GM23248 (cell line): ENCODE results near the gene EMC1. TPM values are rescaled to one million over a fixed set of nuclear protein-coding genes. Genes with fewer than 3 reads are reported as not detected.
"Not testable (repeated sequence)": the region's sequence is repeated elsewhere in the genome, so short reads cannot be mapped to it uniquely, and the experiment has no call there.

ENCODE experiments used
- DNase-seq: peaks from one replicate; pipeline ENCODE4 v3.0.0-alpha.2; 2015
- H2AFZ ChIP-seq: fragments of 200-600 bp; sonication (generic); 2 replicates; pipeline ENCODE4 v1.6.1; 2016; ENCODE audit warnings: antibody characterized with exemption
- H3F3A ChIP-seq: fragments of 200-600 bp; sonication (generic); 2 replicates; pipeline ENCODE4 v1.6.1; 2016; ENCODE audit warnings: mild to moderate bottlenecking, antibody characterized with exemption, mixed run types; ENCODE audit not compliant: insufficient read depth
- H3K27ac ChIP-seq: fragments of 200-600 bp; sonication (generic); 2 replicates; pipeline ENCODE4 v1.5.1; 2016; ENCODE audit warnings: mild to moderate bottlenecking
- H3K27me3 ChIP-seq: fragments of 200-600 bp; sonication (generic); replicated peaks from 2 replicates; pipeline ENCODE4 v1.6.1; 2016; ENCODE audit warnings: mild to moderate bottlenecking; ENCODE audit not compliant: insufficient read depth
- H3K36me3 ChIP-seq: fragments of 200-600 bp; sonication (generic); 2 replicates; pipeline ENCODE4 v1.6.1; 2016; ENCODE audit warnings: low read depth, mild to moderate bottlenecking
- H3K4me1 ChIP-seq: fragments of 200-600 bp; sonication (generic); 2 replicates; pipeline ENCODE4 v1.6.1; 2016; ENCODE audit warnings: mild to moderate bottlenecking; ENCODE audit not compliant: insufficient read depth
- H3K4me2 ChIP-seq: fragments of 200-600 bp; sonication (generic); one replicate; pipeline ENCODE4 v1.6.1; 2016; ENCODE audit warnings: mild to moderate bottlenecking; ENCODE audit not compliant: unreplicated experiment
- H3K4me3 ChIP-seq: fragments of 200-600 bp; sonication (generic); 2 replicates; pipeline ENCODE4 v1.5.1; 2016; ENCODE audit warnings: mild to moderate bottlenecking
- H3K79me2 ChIP-seq: fragments of 200-600 bp; sonication (generic); 2 replicates; pipeline ENCODE4 v1.6.1; 2016; ENCODE audit warnings: mild to moderate bottlenecking; ENCODE audit not compliant: insufficient read depth
- H3K9ac ChIP-seq: fragments of 200-600 bp; sonication (generic); 2 replicates; pipeline ENCODE4 v1.6.1; 2016; ENCODE audit warnings: mild to moderate bottlenecking
- H3K9me2 ChIP-seq: fragments of 200-600 bp; sonication (generic); 2 replicates; pipeline ENCODE4 v1.6.1; 2016; ENCODE audit warnings: mixed run types, mild to moderate bottlenecking, moderate library complexity; ENCODE audit not compliant: insufficient read depth
- H3K9me3 ChIP-seq: fragments of 200-600 bp; sonication (generic); one replicate; pipeline ENCODE4 v1.6.1; 2017; ENCODE audit warnings: low read depth
- H4K20me1 ChIP-seq: fragments of 200-600 bp; sonication (generic); 2 replicates; pipeline ENCODE4 v1.6.0; 2016; ENCODE audit not compliant: insufficient read depth
- EZH2 ChIP-seq: fragments of 200-600 bp; sonication (generic); IDR thresholded peaks from 2 replicates; pipeline ENCODE4 v1.6.1; 2018; ENCODE audit warnings: antibody characterized with exemption, mild to moderate bottlenecking; ENCODE audit not compliant: insufficient read depth, poor library complexity, severe bottlenecking
- EZH2phosphoT487 ChIP-seq: fragments of 200-600 bp; sonication (generic); IDR thresholded peaks from 2 replicates; pipeline ENCODE4 v1.6.1; 2018; ENCODE audit warnings: antibody characterized with exemption, moderate library complexity, mild to moderate bottlenecking, low read depth; ENCODE audit not compliant: insufficient read depth
- WGBS, 2 experiments: methylation state at CpG; one replicate each; pipeline ENCODE4 v1.1.6; 2015 to 2017; ENCODE audit warnings: low lambda C conversion rate in 2 of 2, low coverage in 1 of 2; ENCODE audit errors: missing lambda C conversion rate in 2 of 2; 5-methylcytosine and 5-hydroxymethylcytosine counted together
- in situ Hi-C: fragments of 300-500 bp; cut with MboI; formaldehyde crosslinking; loops from 2 replicates; pipeline ENCODE4 v1.15.0; 2020
- polyA plus RNA-seq: library from polyadenylated mRNA; unstranded; fragments of >200 nt; fragmentation: Nextera tagmentation; extraction: Ambion mirVana; gene quantifications from 2 replicates; pipeline ENCODE4 v1.2.1, GENCODE V29; 2016
- total RNA-seq: library from RNA; depleted of rRNA; stranded (reverse); fragments of >200 nt; shearing (Covaris generic); gene quantifications from 2 replicates; pipeline ENCODE4 v1.2.3, GENCODE V29; 2014

The EMC1 gene
- total and polyA plus RNA-seq, 2 experiments from 2014 or later: 54.5 to 69.4 TPM

DNA sequence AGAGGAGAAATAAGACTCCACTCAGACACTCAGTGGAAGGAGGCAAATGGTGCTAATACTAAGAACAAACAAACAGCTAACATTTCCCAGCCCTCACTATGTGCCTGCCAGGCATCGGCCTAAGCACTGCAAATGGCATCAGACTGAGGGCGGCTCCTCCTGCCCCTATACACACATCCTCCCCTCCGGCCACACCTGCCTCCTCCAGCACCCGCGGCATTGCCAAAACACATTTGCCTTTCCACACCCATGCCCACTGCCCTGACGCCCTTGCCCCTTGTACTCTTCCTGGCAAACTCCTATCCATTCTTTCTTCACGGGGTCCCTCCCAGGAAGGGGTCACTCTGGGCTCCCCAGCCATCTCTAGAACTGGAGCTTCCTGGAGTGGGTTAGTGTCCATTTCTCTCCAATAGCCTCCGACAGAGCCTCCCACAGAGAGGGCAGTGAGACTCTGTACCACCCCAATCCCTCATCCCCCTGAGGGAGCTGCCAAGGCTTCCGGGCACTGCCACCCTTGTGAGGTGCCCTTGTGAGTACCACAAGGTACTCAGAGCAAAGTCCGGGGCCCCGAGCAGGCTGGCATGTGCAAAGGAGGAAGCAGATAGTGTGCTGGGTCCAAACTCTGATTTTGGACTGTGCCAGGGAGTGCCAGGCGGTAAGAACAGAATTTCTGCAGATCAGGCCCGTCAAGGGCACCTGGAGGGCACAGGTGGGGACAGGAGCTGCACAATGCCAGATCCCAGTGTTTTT is 36.3 kb upstream of the EMC1 start:
- H3K27ac ChIP-seq: no peak overlapping the region
- H2AFZ ChIP-seq: no peak overlapping the region
- in situ Hi-C loops: no loop called here
- no peak overlapping the region for H3K9ac ChIP-seq
- H3K9me3 ChIP-seq: no peaks in the 10 kb centered on the region
- no peaks in the 10 kb centered on the region for H3K27me3 ChIP-seq
- H3K4me2 ChIP-seq: no peak overlapping the region
- H3K9me2 ChIP-seq: no peaks in the 10 kb centered on the region
- no peaks in the 10 kb centered on the region for H3F3A ChIP-seq
- H3K79me2 ChIP-seq: no peaks in the 10 kb centered on the region
- no peaks in the 10 kb centered on the region for H3K4me1 ChIP-seq
- H3K4me3 ChIP-seq: no peak overlapping the region
- WGBS, 2 experiments: 95 to 97% methylated on average over 13 of the region's 13 CpGs
- TF ChIP-seq EZH2phosphoT487: no peak
- no peak for TF ChIP-seq EZH2
- H4K20me1 ChIP-seq: no peaks in the 10 kb centered on the region
- DNase-seq: no peak
- H3K36me3 ChIP-seq: no peaks in the 10 kb centered on the region

DNA sequence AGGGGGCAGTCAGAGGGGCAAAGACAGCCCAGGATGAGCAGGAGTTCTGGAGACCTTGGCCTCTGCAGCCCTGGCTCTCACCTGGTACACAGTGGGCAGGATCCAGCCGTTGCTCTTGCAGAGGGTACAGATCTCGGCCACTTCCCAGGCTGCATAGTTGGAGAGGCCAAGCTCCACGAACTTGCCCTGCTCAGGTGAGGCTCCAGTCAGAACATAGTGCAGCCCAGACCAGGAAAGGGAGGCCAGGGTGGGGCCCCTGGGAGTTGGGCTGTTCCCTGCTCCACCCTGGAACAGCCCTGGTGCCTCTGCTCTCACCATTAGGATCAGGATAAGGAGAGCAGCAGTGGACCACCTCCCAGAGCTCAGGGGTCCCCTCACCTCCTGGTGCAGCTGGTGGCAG is 34.5 kb upstream of the EMC1 start:
- H3K9ac ChIP-seq, H3K9me2 ChIP-seq, H3K36me3 ChIP-seq, H3K9me3 ChIP-seq, H2AFZ ChIP-seq, H3K79me2 ChIP-seq, in situ Hi-C loops, H3K27me3 ChIP-seq, H3K27ac ChIP-seq, H4K20me1 ChIP-seq, H3K4me1 ChIP-seq, DNase-seq, H3F3A ChIP-seq, H3K4me2 ChIP-seq, H3K4me3 ChIP-seq: not testable (repeated sequence)
- WGBS, 2 experiments: 46 to 50% methylated on average over 3 of the region's 3 CpGs

DNA sequence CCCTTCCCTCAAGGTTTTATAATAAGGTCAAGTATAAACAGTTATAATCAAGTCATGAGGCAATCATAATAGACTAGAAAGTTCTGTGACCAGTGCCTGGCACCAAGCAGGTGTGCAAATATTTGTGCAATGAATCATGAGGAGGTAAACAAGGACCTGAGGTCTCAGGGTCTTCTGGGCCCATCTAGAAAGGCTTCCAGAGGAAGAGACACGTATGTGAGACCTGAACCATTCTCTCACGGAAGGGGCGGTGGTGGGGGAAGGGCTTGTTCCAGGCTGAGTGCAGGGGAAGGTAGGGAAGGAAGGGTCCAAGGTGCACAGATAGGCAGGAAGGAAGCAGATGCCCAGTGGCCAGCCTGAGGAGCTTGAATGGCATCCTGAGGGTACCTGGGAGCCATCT is 34.0 kb upstream of the EMC1 start:
- in situ Hi-C loops, H2AFZ ChIP-seq, H3K4me2 ChIP-seq, H4K20me1 ChIP-seq, H3K9me2 ChIP-seq, H3K27me3 ChIP-seq, H3K4me1 ChIP-seq, H3F3A ChIP-seq, H3K36me3 ChIP-seq, H3K9me3 ChIP-seq, H3K79me2 ChIP-seq, H3K4me3 ChIP-seq, H3K27ac ChIP-seq, H3K9ac ChIP-seq, DNase-seq: not testable (repeated sequence)
- WGBS, 2 experiments: 75 to 96% methylated on average over 3 of the region's 3 CpGs

DNA sequence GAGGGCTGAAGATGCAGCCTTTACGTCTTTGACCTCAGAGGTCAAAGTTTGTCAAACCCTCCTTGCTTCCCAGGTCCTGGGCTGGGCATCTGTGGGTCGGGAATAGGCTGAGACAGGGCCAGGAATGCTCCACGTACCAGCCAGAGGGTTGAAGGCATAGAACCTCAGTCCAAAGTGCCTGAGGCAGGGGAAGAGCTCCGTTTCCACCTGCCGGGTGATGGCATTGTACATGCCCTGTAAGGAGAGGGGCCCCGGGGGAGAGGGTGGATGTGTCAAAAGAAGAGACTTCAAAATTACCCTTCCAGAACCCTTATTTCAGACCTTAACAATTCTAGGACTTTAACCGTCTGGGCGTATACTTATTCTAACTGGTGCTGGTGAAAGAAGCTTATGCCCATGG is 33.6 kb upstream of the EMC1 start:
- no peaks in the 10 kb centered on the region for H4K20me1 ChIP-seq
- H3K9ac ChIP-seq: no peak overlapping the region
- H3K79me2 ChIP-seq: no peaks in the 10 kb centered on the region
- H3K36me3 ChIP-seq: no peaks in the 10 kb centered on the region
- H3K4me3 ChIP-seq: no peak overlapping the region
- H3F3A ChIP-seq: no peaks in the 10 kb centered on the region
- no peaks in the 10 kb centered on the region for H3K9me3 ChIP-seq
- no peak for DNase-seq
- 91 to 93% methylated on average over 8 of the region's 8 CpGs for WGBS, 2 experiments
- H3K9me2 ChIP-seq: no peaks in the 10 kb centered on the region
- H3K27me3 ChIP-seq: no peaks in the 10 kb centered on the region
- in situ Hi-C loops: no loop called here
- H3K27ac ChIP-seq: no peak overlapping the region
- H2AFZ ChIP-seq: no peak overlapping the region
- H3K4me1 ChIP-seq: no peaks in the 10 kb centered on the region
- TF ChIP-seq EZH2phosphoT487 (no peak), EZH2 (no peak)
- no peak overlapping the region for H3K4me2 ChIP-seq

DNA sequence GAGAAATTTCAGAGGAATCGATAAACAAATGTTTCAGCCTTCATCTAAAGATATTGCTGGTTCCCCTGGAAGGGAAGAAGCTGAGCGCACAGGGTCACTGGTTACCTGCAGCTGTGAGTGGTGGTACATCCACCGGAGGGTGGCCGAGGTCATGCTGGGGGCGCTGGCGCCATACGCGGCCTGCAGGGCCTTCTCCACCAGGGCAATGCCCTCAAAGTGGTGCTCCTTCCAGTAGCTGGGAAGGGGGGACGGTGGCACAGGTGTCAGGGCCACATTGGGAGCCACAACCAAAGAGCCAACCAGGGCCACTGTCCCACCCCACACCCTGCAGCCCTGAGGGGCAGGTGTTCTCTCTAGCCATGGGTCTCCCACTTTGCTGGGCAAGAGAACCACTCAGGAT is 32.6 kb upstream of the EMC1 start:
- no peak for DNase-seq
- 94 to 97% methylated on average over 9 of the region's 9 CpGs for WGBS, 2 experiments
- Histone ChIP-seq H3K27me3 (no peaks in the 10 kb centered on the region), H3K27ac (no peak overlapping the region), H3K79me2 (no peaks in the 10 kb centered on the region), H3K9ac (no peak overlapping the region), H3K9me3 (no peaks in the 10 kb centered on the region), H3K4me2 (no peak overlapping the region), H3F3A (no peaks in the 10 kb centered on the region), H3K9me2 (no peaks in the 10 kb centered on the region), H2AFZ (no peak overlapping the region), H3K4me3 (no peak overlapping the region), H3K4me1 (no peaks in the 10 kb centered on the region), H4K20me1 (no peaks in the 10 kb centered on the region), H3K36me3 (no peaks in the 10 kb centered on the region)
- in situ Hi-C loops: no loop called here
- TF ChIP-seq EZH2phosphoT487 (no peak), EZH2 (no peak)
